Erythroblast (primary cell): ENCODE data around the gene FGF22.

Experiments
- GATA1 ChIP-seq: IDR thresholded peaks from 2 replicates; pipeline ENCODE4 v1.6.1; 2011; ENCODE audit warnings: low read depth, mild to moderate bottlenecking, control low read depth, low read length, moderate library complexity
- POLR2A ChIP-seq: IDR thresholded peaks from 2 replicates; pipeline ENCODE4 v1.6.1; 2011; ENCODE audit warnings: mild to moderate bottlenecking, low read length

- no peak for TF ChIP-seq POLR2A
- no peak for TF ChIP-seq GATA1
These were observed 37.0 kb upstream of the FGF22 start for GRCh38 chr19:602391-603301.
